Neural progenitor cell (in vitro differentiated cells): ENCODE data around the gene TMEM219. TPM values are rescaled to one million over a fixed set of nuclear protein-coding genes. Genes with fewer than 3 reads are reported as not detected.
A peak's percentile ranks its signal among the peaks of the same experiment; 100 is the strongest.

Experiments used
- DNase-seq: peaks from one replicate; pipeline ENCODE4 v3.0.0-alpha.2; 2016; ENCODE audit warnings: low spot score
- H2AFZ ChIP-seq: fragments of 200-600 bp; sonication (generic); replicated peaks from 2 replicates; pipeline ENCODE4 v1.6.1; 2016; ENCODE audit warnings: antibody characterized with exemption
- H3F3A ChIP-seq: fragments of 200-600 bp; sonication (generic); 2 replicates; pipeline ENCODE4 v1.6.1; 2016; ENCODE audit warnings: antibody characterized with exemption, low read depth
- H3K27ac ChIP-seq: fragments of 200-600 bp; sonication (generic); 2 replicates; pipeline ENCODE4 v1.5.1; 2016; ENCODE audit warnings: mild to moderate bottlenecking
- H3K27me3 ChIP-seq: fragments of 200-600 bp; sonication (generic); 2 replicates; pipeline ENCODE4 v1.6.1; 2016; ENCODE audit warnings: mild to moderate bottlenecking, moderate library complexity
- H3K36me3 ChIP-seq: fragments of 200-600 bp; sonication (generic); 2 replicates; pipeline ENCODE4 v1.5.1; 2016
- H3K4me1 ChIP-seq: fragments of 200-600 bp; sonication (generic); 2 replicates; pipeline ENCODE4 v1.6.1; 2016; ENCODE audit warnings: mixed run types
- H3K4me2 ChIP-seq: fragments of 200-600 bp; sonication (generic); 2 replicates; pipeline ENCODE4 v1.6.1; 2016
- H3K4me3 ChIP-seq: fragments of 200-600 bp; sonication (generic); 2 replicates; pipeline ENCODE4 v1.5.1; 2016
- H3K79me2 ChIP-seq: fragments of 200-600 bp; sonication (generic); 2 replicates; pipeline ENCODE4 v1.6.1; 2016; ENCODE audit warnings: low read depth
- H3K9ac ChIP-seq: fragments of 200-600 bp; sonication (generic); 2 replicates; pipeline ENCODE4 v1.6.1; 2016
- H3K9me3 ChIP-seq: fragments of 200-600 bp; sonication (generic); 2 replicates; pipeline ENCODE4 v1.5.1; 2016; ENCODE audit warnings: low read depth
- H4K20me1 ChIP-seq: fragments of 200-600 bp; sonication (generic); 2 replicates; pipeline ENCODE4 v1.6.1; 2016; ENCODE audit warnings: low read depth
- H3K27ac Mint-ChIP-seq: 3 replicates; pipeline ENCODE4 v1.8.0; 2021; ENCODE audit warnings: mixed read lengths
- H3K27me3 Mint-ChIP-seq: 2 replicates; pipeline ENCODE4 v1.8.0; 2022; ENCODE audit warnings: low read depth, mild to moderate bottlenecking, inconsistent platforms, moderate library complexity, mixed read lengths; ENCODE audit not compliant: insufficient read depth
- H3K36me3 Mint-ChIP-seq: 3 replicates; pipeline ENCODE4 v1.8.0; 2021; ENCODE audit warnings: mixed read lengths
- H3K4me1 Mint-ChIP-seq: 3 replicates; pipeline ENCODE4 v1.8.0; 2021; ENCODE audit warnings: mixed read lengths
- H3K4me3 Mint-ChIP-seq: 3 replicates; pipeline ENCODE4 v1.8.0; 2021; ENCODE audit warnings: mild to moderate bottlenecking, moderate library complexity, mixed read lengths
- H3K9me3 Mint-ChIP-seq: 3 replicates; pipeline ENCODE4 v1.8.0; 2020; ENCODE audit warnings: mixed read lengths
- CTCF ChIP-seq: fragments of 200-600 bp; sonication (generic); IDR thresholded peaks from 2 replicates; pipeline ENCODE4 v1.5.1; 2017; ENCODE audit warnings: antibody characterized with exemption, mild to moderate bottlenecking
- EZH2 ChIP-seq: fragments of 200-600 bp; sonication (generic); IDR thresholded peaks from 2 replicates; pipeline ENCODE4 v1.6.1; 2017; ENCODE audit warnings: antibody characterized with exemption, mild to moderate bottlenecking, moderate library complexity
- EZH2phosphoT487 ChIP-seq: fragments of 200-600 bp; sonication (generic); IDR thresholded peaks from 2 replicates; pipeline ENCODE4 v1.6.1; 2017; ENCODE audit warnings: antibody characterized with exemption
- total RNA-seq: library from RNA; depleted of rRNA; stranded (reverse); fragments of >200 nt; gene quantifications from 2 replicates; pipeline ENCODE4 v1.2.3, GENCODE V29; 2015; ENCODE audit warnings: low replicate concordance

The TMEM219 gene
- total RNA-seq, 1 donor from 2014 or later, result 50.7 TPM

GRCh38 chr16:29961127-29961478, 776 bp upstream of the TMEM219 start:
- no peaks in the 10 kb centered on the region for H3K79me2 ChIP-seq
- no peaks in the 10 kb centered on the region for H3K36me3 ChIP-seq
- no peaks in the 10 kb centered on the region for H3K27me3 ChIP-seq
- H3K9me3 ChIP-seq, result no peaks in the 10 kb centered on the region
- Mint-ChIP-seq H3K27ac (peak overlapping the region; percentile 38), H3K36me3 (peaks cover 6% of the 10 kb centered on the region), H3K4me3 (peak overlapping the region; percentile 85), H3K9me3 (no peaks in the 10 kb centered on the region), H3K27me3 (peaks cover 2% of the 10 kb centered on the region), H3K4me1 (peaks cover 20% of the 10 kb centered on the region)
- no peak overlapping the region for H3K27ac ChIP-seq
- peaks cover 16% of the 10 kb centered on the region for H3F3A ChIP-seq
- peaks cover 7% of the 10 kb centered on the region for H3K4me1 ChIP-seq
- peak overlapping the region; percentile 96 for H3K4me2 ChIP-seq
- no peak for TF ChIP-seq EZH2
- TF ChIP-seq EZH2phosphoT487, result no peak
- no peak for TF ChIP-seq CTCF
- no peak overlapping the region for H3K9ac ChIP-seq
- no peaks in the 10 kb centered on the region for H4K20me1 ChIP-seq
- DNase-seq, result no peak
- H2AFZ ChIP-seq, result peak overlapping the region; percentile 90
- H3K4me3 ChIP-seq, result peak overlapping the region; percentile 66

- H3K9me3 ChIP-seq, result no peaks in the 10 kb centered on the region
- peaks cover 7% of the 10 kb centered on the region for H3K4me1 ChIP-seq
- H3K79me2 ChIP-seq, result no peaks in the 10 kb centered on the region
- no peak overlapping the region for H3K27ac ChIP-seq
- TF ChIP-seq EZH2phosphoT487 (no peak), EZH2 (no peak), CTCF (no peak)
- H3K4me2 ChIP-seq, result peak overlapping the region; percentile 96
- peaks cover 16% of the 10 kb centered on the region for H3F3A ChIP-seq
- H3K4me3 ChIP-seq, result peak overlapping the region; percentile 66
- H3K36me3 Mint-ChIP-seq, result peaks cover 7% of the 10 kb centered on the region
- H3K4me3 Mint-ChIP-seq, result peak overlapping the region; percentile 91
- no peaks in the 10 kb centered on the region for H3K9me3 Mint-ChIP-seq
- H4K20me1 ChIP-seq, result no peaks in the 10 kb centered on the region
- H3K27me3 ChIP-seq, result no peaks in the 10 kb centered on the region
- H2AFZ ChIP-seq, result peak overlapping the region; percentile 90
- no peak overlapping the region for H3K27ac Mint-ChIP-seq
- H3K27me3 Mint-ChIP-seq, result peaks cover 2% of the 10 kb centered on the region
- H3K4me1 Mint-ChIP-seq, result peaks cover 21% of the 10 kb centered on the region
- no peaks in the 10 kb centered on the region for H3K36me3 ChIP-seq
- peak overlapping the region; percentile 9 for H3K9ac ChIP-seq
- DNase-seq, result no peak
These were observed 590 bp downstream of the TMEM219 start for GRCh38 chr16:29962344-29962994.

- Mint-ChIP-seq H3K9me3 (no peaks in the 10 kb centered on the region), H3K4me1 (peaks cover 21% of the 10 kb centered on the region), H3K27ac (no peak overlapping the region), H3K27me3 (peaks cover 2% of the 10 kb centered on the region), H3K36me3 (peaks cover 7% of the 10 kb centered on the region), H3K4me3 (peak overlapping the region; percentile 91)
- TF ChIP-seq CTCF, result no peak
- no peak for TF ChIP-seq EZH2phosphoT487
- TF ChIP-seq EZH2, result no peak
- DNase-seq, result no peak
- Histone ChIP-seq H3K9ac (no peak overlapping the region), H2AFZ (no peak overlapping the region), H3K4me3 (peak overlapping the region; percentile 66), H3K4me1 (peaks cover 7% of the 10 kb centered on the region), H3K27me3 (no peaks in the 10 kb centered on the region), H3F3A (peaks cover 16% of the 10 kb centered on the region), H3K36me3 (no peaks in the 10 kb centered on the region), H3K27ac (no peak overlapping the region), H3K9me3 (no peaks in the 10 kb centered on the region), H4K20me1 (no peaks in the 10 kb centered on the region), H3K4me2 (peak overlapping the region; percentile 96), H3K79me2 (no peaks in the 10 kb centered on the region)
These were observed 1.3 kb downstream of the TMEM219 start for GRCh38 chr16:29963021-29963743.
